ENCODE data around the gene LCLAT1. TPM values are rescaled to one million over a fixed set of nuclear protein-coding genes. Genes with fewer than 3 reads are reported as not detected.

The LCLAT1 gene
- total and polyA plus RNA-seq, 2 of the 4 experiments (the other 2 are of a cell fraction): 7.5 to 11.5 TPM

DNA sequence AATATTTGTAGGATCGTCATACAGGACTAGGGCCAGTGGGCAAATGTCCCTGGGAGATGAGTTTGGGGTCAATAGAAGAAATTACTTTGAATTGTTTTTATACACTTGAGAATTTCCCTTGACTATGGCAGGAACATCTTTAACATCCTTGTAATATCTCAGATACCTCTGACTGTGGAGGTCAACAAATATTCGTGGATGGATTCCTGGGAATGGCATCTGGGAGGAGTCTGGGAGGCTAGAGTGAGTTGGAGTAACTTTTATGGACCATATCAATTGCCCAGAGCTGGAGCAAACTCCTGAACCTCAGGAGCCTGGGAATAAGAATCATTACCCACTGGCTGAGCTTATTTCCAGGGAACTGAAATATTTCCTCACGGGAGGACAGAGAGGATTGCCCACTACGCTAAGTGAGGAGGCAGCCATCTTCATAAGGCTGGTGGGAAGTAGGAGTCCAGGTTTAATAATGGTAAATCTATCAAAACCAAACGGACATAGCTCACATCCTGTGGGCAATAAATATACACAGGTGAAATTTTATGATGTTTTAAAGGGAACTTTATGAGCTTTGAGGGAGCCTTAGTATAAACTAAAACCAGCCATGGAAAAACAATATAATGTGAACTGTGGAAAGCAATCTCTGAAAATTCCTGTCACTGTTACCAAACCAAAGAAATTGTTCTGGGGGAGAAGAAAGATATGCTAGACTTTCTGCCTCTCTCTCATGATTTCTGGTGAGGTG, 44.4 kb upstream of the LCLAT1 start:
- no peak overlapping the region for H2AK9ac ChIP-seq (replicated peaks; ENCODE audit: low read depth, low read length, poor library complexity)
- no peak overlapping the region for H3K18ac ChIP-seq (ENCODE audit: low read depth, low read length)
- TF ChIP-seq, protein P1, sequence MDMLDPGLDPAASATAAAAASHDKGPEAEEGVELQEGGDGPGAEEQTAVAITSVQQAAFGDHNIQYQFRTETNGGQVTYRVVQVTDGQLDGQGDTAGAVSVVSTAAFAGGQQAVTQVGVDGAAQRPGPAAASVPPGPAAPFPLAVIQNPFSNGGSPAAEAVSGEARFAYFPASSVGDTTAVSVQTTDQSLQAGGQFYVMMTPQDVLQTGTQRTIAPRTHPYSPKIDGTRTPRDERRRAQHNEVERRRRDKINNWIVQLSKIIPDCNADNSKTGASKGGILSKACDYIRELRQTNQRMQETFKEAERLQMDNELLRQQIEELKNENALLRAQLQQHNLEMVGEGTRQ (IDR thresholded peaks at IDR 0.05; ENCODE audit: low read depth, low read length): no peak
- TF ChIP-seq CHD1 (IDR thresholded peaks at IDR 0.05; ENCODE audit: low read depth, low read length): no peak
- TF ChIP-seq SMC3 (IDR thresholded peaks at IDR 0.05; ENCODE audit: low read depth, low read length): no peak
- no peak for TF ChIP-seq NFE2L2 (IDR thresholded peaks at IDR 0.05; ENCODE audit: low read depth, low read length)
- TF ChIP-seq RAD21 (IDR thresholded peaks at IDR 0.05; ENCODE audit: low read length): no peak
- TF ChIP-seq MAFK (IDR thresholded peaks at IDR 0.05; ENCODE audit: low read depth, low read length): no peak
- no peak for TF ChIP-seq CEBPB (IDR thresholded peaks at IDR 0.05; ENCODE audit: low read depth, low read length)
- TF ChIP-seq RCOR1 (IDR thresholded peaks at IDR 0.05; ENCODE audit: insufficient replicate concordance, low read length): no peak
- no peak for TF ChIP-seq FOS (IDR thresholded peaks at IDR 0.05; ENCODE audit: low read depth, low read length)
- TF ChIP-seq POLR2A (IDR thresholded peaks at IDR 0.05; ENCODE audit: low read depth, low read length): no peak
- no peak for TF ChIP-seq MAZ (IDR thresholded peaks at IDR 0.05; ENCODE audit: borderline replicate concordance, low read depth, low read length)
- TF ChIP-seq MXI1 (IDR thresholded peaks at IDR 0.05; ENCODE audit: borderline replicate concordance, low read depth, low read length): no peak
- TF ChIP-seq, protein P2, sequence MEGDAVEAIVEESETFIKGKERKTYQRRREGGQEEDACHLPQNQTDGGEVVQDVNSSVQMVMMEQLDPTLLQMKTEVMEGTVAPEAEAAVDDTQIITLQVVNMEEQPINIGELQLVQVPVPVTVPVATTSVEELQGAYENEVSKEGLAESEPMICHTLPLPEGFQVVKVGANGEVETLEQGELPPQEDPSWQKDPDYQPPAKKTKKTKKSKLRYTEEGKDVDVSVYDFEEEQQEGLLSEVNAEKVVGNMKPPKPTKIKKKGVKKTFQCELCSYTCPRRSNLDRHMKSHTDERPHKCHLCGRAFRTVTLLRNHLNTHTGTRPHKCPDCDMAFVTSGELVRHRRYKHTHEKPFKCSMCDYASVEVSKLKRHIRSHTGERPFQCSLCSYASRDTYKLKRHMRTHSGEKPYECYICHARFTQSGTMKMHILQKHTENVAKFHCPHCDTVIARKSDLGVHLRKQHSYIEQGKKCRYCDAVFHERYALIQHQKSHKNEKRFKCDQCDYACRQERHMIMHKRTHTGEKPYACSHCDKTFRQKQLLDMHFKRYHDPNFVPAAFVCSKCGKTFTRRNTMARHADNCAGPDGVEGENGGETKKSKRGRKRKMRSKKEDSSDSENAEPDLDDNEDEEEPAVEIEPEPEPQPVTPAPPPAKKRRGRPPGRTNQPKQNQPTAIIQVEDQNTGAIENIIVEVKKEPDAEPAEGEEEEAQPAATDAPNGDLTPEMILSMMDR (conservative IDR thresholded peaks at IDR 0.05; ENCODE audit: low read depth, low read length): no peak
- no peak for TF ChIP-seq BHLHE40 (IDR thresholded peaks at IDR 0.05; ENCODE audit: low read depth, low read length)
- TF ChIP-seq RFX5 (IDR thresholded peaks at IDR 0.05; ENCODE audit: low read depth, low read length): no peak

More for the DNA sequence above, 44.4 kb upstream of the LCLAT1 start:
- no peak overlapping the region for H2BK5ac ChIP-seq (ENCODE audit: low read depth, low read length, poor library complexity, severe bottlenecking)
- no peak overlapping the region for H3K14ac ChIP-seq (replicated peaks; ENCODE audit: low read depth, low read length)
- H4K5ac ChIP-seq (ENCODE audit: low read depth, low read length): no peak overlapping the region
- H2BK20ac ChIP-seq (ENCODE audit: low read depth, low read length): 0 out of 2 replicates have a peak overlapping the region, but pooled peaks have one; percentile 8
- no peaks in the 10 kb centered on the region for H3K9me3 ChIP-seq (ENCODE audit: control insufficient read depth, insufficient read depth, low read length)
- no peak overlapping the region for H3K23ac ChIP-seq (ENCODE audit: low read depth, low read length)
- ChIA-PET POLR2A (ENCODE audit: unreplicated experiment) (no interaction called here), CTCF (no interaction called here)
- no peak overlapping the region for H3K56ac ChIP-seq (ENCODE audit: extremely low read depth, insufficient read depth, low read length)
- no peaks in the 10 kb centered on the region for H3K36me3 ChIP-seq (ENCODE audit: control insufficient read depth, insufficient read depth, low read length)
- H3K27ac ChIP-seq (ENCODE audit: insufficient read depth, low read length): no peak overlapping the region
- H2BK120ac ChIP-seq (ENCODE audit: low read depth, low read length): peak overlapping the region; percentile 35; the same call in 1 of the 2 replicates
- 0 out of 3 replicates have a peak overlapping the region, but pooled peaks have one; percentile 32 for H2BK15ac ChIP-seq (ENCODE audit: low read depth, low read length)
- ATAC-seq (ENCODE audit: low read depth) (no peak), DNase-seq (no peak)
- H3K9ac ChIP-seq (ENCODE audit: low read depth, low read length): no peak overlapping the region
- H3K79me1 ChIP-seq (ENCODE audit: low read depth in 1 of 2, low read length in 2 of 2): peaks cover 0 to 5% of the 10 kb centered on the region in 2 experiments; a peak in 1 of 4 replicates
- H4K91ac ChIP-seq (ENCODE audit: insufficient read depth, low read depth, low read length): peak overlapping the region; percentile 7; the same call in 1 of the 2 replicates
- H4K8ac ChIP-seq (ENCODE audit: low read depth in 2 of 2, low read length in 2 of 2): no peak overlapping the region
- no peaks in the 10 kb centered on the region for H3K27me3 ChIP-seq (ENCODE audit: control insufficient read depth, insufficient read depth, low read length)
- H4K20me1 ChIP-seq (ENCODE audit: insufficient read depth, low read length): no peaks in the 10 kb centered on the region
- intact Hi-C loops (cut with micrococcal nuclease) (no loop called here), dilution Hi-C loops (cut with HindIII; ENCODE audit: low sequenced_read_pairs, unreplicated experiment) (no loop called here), in situ Hi-C loops (cut with MboI; ENCODE audit: low sequenced_read_pairs) (no loop called here)
- WGBS, 2 experiments (ENCODE audit: extremely low coverage in 2 of 2, insufficient read length in 1 of 2): no CpG with 5 or more reads among the region's 5 CpGs
- BruUV-seq (replicated peaks): no TSS peak
- peaks cover 5% of the 10 kb centered on the region for H3K9me1 ChIP-seq (ENCODE audit: insufficient read depth, low read length)
- no peak overlapping the region for H2AFZ ChIP-seq (replicated peaks; ENCODE audit: low read length, poor library complexity)
- H3K4ac ChIP-seq (ENCODE audit: low read depth, low read length): peak overlapping the region; percentile 46; the same call in 1 of the 2 replicates
- H3K4me1 ChIP-seq (ENCODE audit: control insufficient read depth, insufficient read depth, low read length): peaks cover 20% of the 10 kb centered on the region
- peak overlapping the region; percentile 20; the same call in 1 of the 2 replicates for H2AK5ac ChIP-seq (ENCODE audit: low read depth, low read length)
- H3K4me3 ChIP-seq (ENCODE audit: insufficient read depth, low read depth, low read length): no peak overlapping the region
- H3K4me2 ChIP-seq (ENCODE audit: low read depth, low read length): no peak overlapping the region
